ENCODE measurements around the gene TRIM69. TPM values are rescaled to one million over a fixed set of nuclear protein-coding genes. Genes with fewer than 3 reads are reported as not detected.
A peak's percentile ranks its signal among the peaks of the same experiment; 100 is the strongest.

TRIM69 gene
- total and polyA plus RNA-seq, 12 donors, result 25.2 to 146 (median 69.0) TPM

DNA sequence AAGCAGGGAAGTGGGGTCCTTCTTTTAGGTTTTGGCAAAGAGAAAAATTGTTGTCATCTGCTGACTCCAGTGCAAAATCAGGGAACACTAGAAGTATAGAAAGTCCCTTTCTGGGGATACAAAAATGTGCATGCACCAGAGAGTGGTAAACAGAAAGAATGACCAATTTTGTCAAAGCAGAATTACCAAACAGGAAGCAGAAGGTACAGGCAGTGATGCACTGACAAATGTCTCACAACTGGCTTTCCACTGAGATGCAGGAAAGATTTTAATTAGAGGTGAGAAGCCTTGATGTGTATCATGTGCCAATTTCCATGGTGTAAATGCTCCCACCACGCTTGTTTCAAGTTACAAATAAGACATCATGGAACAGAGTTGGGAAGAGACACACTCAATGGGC, 66.0 kb downstream of the TRIM69 start:
- intact Hi-C loops (cut with DNase I), result loop anchor here in 1 of 10 donors (5.0 kb wide), 1 partner anchor 700 kb away; no protein-coding TSS in a partner anchor
- H3K4me1 ChIP-seq, result peaks cover 0 to 11% (median 0%) of the 10 kb centered on the region in 9 donors
- DNase-seq (no peak), ATAC-seq (no peak)
- no peak overlapping the region for H3K27ac ChIP-seq
- H3K36me3 ChIP-seq, result no peaks in the 10 kb centered on the region
- no peak overlapping the region for H3K4me3 ChIP-seq
- WGBS, 2 donors, result 72 to 74% methylated on average over 1 of the region's 1 CpG
- no peaks in the 10 kb centered on the region for H3K9me3 ChIP-seq
- TF ChIP-seq, protein P1, sequence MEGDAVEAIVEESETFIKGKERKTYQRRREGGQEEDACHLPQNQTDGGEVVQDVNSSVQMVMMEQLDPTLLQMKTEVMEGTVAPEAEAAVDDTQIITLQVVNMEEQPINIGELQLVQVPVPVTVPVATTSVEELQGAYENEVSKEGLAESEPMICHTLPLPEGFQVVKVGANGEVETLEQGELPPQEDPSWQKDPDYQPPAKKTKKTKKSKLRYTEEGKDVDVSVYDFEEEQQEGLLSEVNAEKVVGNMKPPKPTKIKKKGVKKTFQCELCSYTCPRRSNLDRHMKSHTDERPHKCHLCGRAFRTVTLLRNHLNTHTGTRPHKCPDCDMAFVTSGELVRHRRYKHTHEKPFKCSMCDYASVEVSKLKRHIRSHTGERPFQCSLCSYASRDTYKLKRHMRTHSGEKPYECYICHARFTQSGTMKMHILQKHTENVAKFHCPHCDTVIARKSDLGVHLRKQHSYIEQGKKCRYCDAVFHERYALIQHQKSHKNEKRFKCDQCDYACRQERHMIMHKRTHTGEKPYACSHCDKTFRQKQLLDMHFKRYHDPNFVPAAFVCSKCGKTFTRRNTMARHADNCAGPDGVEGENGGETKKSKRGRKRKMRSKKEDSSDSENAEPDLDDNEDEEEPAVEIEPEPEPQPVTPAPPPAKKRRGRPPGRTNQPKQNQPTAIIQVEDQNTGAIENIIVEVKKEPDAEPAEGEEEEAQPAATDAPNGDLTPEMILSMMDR (IDR thresholded peaks at IDR 0.05), result no peak
- H3K27me3 ChIP-seq, result no peaks in the 10 kb centered on the region

DNA sequence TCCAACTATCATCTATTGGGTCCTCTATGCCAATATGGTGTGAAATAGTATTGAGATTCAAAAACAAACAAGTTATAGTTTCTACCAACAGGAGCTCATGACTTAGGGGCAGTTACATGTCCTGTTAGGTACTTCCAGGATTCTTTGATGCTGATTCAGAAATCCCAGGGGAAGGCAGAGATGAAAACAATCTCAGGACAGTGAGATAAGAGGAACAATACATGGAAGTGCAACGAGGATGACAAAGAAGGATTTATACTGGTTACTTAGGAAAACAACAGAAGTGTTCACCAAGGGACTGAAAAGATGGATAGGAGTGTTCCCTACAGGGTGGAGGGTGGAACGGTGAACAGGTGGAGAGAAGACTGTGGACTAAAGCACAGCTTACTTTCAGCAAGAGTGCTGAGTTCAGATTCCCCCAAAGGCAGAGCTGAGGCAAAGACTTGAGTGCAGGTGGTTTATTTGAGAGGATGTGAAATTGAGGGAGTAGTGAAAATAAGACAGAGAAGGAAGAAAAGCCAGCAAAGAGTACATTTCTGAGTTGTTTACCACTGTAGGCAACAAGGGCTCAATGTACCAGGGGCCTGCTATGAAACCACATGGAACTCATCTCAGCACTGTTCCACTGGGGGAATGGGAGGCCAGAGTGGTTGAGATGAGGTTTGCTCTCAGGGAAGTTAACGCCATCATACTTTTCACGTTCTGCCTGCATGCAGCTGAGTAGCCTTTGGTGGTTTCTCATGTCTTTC, 68.1 kb downstream of the TRIM69 start:
- DNase-seq, result no peak
- 66 to 72% methylated on average over 4 of the region's 4 CpGs for WGBS, 2 donors

DNA sequence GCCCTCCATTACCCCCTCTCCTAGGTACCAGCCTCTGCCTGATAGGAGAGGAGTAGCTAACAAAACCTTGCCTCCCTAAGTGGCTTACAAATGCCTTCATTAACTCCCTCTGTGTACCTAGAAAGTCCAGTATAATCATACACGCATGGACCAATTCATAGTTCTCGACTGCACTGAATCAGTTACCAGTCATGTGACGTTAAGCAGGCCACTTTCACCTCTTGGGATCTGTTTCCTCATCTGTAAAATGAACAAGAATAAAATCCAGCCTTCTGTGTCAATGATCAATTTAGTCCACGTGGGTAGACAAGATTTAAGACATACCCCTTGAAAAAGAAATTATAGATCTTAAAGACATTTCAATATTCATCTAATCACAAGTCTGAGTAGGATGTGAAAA, 72.2 kb downstream of the TRIM69 start:
- H3K9me3 ChIP-seq, result no peaks in the 10 kb centered on the region
- peaks cover 0 to 3% (median 0%) of the 10 kb centered on the region in 7 donors for H3K27me3 ChIP-seq
- intact Hi-C loops (cut with DNase I), result no loop called here
- DNase-seq (no peak), ATAC-seq (no peak)
- 66 to 70% methylated on average over 4 of the region's 4 CpGs for WGBS, 2 donors
- TF ChIP-seq, protein P1 (IDR thresholded peaks at IDR 0.05), result no peak
- H3K4me3 ChIP-seq, result no peak overlapping the region
- no peaks in the 10 kb centered on the region for H3K36me3 ChIP-seq
- no peak overlapping the region for H3K27ac ChIP-seq
- no peaks in the 10 kb centered on the region for H3K4me1 ChIP-seq

More for the DNA sequence above, 68.1 kb downstream of the TRIM69 start:
- TF ChIP-seq, protein P1 (IDR thresholded peaks at IDR 0.05), result no peak
- Histone ChIP-seq H3K27ac (no peak overlapping the region), H3K9me3 (no peaks in the 10 kb centered on the region), H3K36me3 (no peaks in the 10 kb centered on the region), H3K4me3 (no peak overlapping the region), H3K4me1 (peaks cover 0 to 11% (median 0%) of the 10 kb centered on the region in 9 donors), H3K27me3 (peaks cover 0 to 3% (median 0%) of the 10 kb centered on the region in 7 donors)
- ATAC-seq, result peak in 1 of 8 donors; percentile 15
- intact Hi-C loops (cut with DNase I), result loop anchor here in 1 of 10 donors (5.0 kb wide), 1 partner anchor 702 kb away; no protein-coding TSS in a partner anchor

DNA sequence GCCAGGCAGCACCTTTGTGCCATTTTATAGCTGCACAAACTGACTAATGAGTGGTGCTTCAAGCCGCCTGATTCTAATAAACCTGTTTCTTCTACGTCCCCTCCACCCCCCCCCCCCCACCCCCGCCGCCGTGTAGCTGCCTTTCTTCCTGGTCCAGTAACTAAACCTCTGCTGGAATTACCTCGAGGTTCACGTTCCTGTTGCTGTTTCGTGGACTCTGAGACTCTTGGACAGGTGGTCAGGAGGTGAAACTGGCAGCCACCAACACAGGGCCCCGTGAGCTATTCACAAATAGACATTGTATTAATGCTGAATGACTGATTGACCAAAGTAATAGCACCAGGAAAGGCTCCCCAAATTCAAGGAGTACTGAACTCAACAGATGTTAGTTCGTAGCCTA, 73.9 kb downstream of the TRIM69 start:
- WGBS, 2 donors, result 89% methylated on average over 10 of the region's 10 CpGs
- Histone ChIP-seq H3K36me3 (no peaks in the 10 kb centered on the region), H3K4me3 (no peak overlapping the region), H3K4me1 (no peaks in the 10 kb centered on the region), H3K27ac (no peak overlapping the region), H3K9me3 (no peaks in the 10 kb centered on the region), H3K27me3 (peaks cover 0 to 3% (median 0%) of the 10 kb centered on the region in 7 donors)
- intact Hi-C loops (cut with DNase I), result no loop called here
- TF ChIP-seq, protein P1 (IDR thresholded peaks at IDR 0.05), result no peak
- ATAC-seq (no peak), DNase-seq (no peak)

Measured in heart right ventricle (tissue), 16 donors.